ENCODE data around the gene EEIG1.

- TF ChIP-seq, protein P1, sequence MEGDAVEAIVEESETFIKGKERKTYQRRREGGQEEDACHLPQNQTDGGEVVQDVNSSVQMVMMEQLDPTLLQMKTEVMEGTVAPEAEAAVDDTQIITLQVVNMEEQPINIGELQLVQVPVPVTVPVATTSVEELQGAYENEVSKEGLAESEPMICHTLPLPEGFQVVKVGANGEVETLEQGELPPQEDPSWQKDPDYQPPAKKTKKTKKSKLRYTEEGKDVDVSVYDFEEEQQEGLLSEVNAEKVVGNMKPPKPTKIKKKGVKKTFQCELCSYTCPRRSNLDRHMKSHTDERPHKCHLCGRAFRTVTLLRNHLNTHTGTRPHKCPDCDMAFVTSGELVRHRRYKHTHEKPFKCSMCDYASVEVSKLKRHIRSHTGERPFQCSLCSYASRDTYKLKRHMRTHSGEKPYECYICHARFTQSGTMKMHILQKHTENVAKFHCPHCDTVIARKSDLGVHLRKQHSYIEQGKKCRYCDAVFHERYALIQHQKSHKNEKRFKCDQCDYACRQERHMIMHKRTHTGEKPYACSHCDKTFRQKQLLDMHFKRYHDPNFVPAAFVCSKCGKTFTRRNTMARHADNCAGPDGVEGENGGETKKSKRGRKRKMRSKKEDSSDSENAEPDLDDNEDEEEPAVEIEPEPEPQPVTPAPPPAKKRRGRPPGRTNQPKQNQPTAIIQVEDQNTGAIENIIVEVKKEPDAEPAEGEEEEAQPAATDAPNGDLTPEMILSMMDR (optimal IDR thresholded peaks at IDR 0.05 in 1 of 3, IDR thresholded peaks at IDR 0.05 in 1 of 3, conservative IDR thresholded peaks at IDR 0.05 in 1 of 3; ENCODE audit: extremely low read depth in 1 of 3, insufficient read depth in 2 of 3, low read length in 3 of 3), result no peak
- TF ChIP-seq EZH2 (IDR thresholded peaks at IDR 0.05; ENCODE audit: low read length), result no peak
Measured at GRCh38 chr9:127975376-127976315, 5.1 kb downstream of the EEIG1 start.
